Mesodermal cell (in vitro differentiated cells): Measurements from ENCODE around the gene YWHAQ.
"Not testable (repeated sequence)": the region's sequence is repeated elsewhere in the genome, so short reads cannot be mapped to it uniquely, and the experiment has no call there.

Source experiments
- H3K27ac ChIP-seq: 2 replicates; pipeline ENCODE4 v1.7.0; 2013; ENCODE audit warnings: mild to moderate bottlenecking, low read depth, low read length, moderate library complexity; ENCODE audit not compliant: severe bottlenecking
- H3K36me3 ChIP-seq: 2 replicates; pipeline ENCODE4 v1.7.1; 2013; ENCODE audit warnings: mild to moderate bottlenecking, low read length, moderate library complexity; ENCODE audit not compliant: control insufficient read depth, insufficient read depth
- H3K4me1 ChIP-seq: one replicate; pipeline ENCODE4 v1.7.1; 2013; ENCODE audit warnings: mild to moderate bottlenecking, low read length; ENCODE audit not compliant: insufficient read depth, control insufficient read depth, poor library complexity, severe bottlenecking
- H3K4me3 ChIP-seq: 2 replicates; pipeline ENCODE4 v1.7.0; 2013; ENCODE audit warnings: low read length, control low read depth, mild to moderate bottlenecking; ENCODE audit not compliant: insufficient read depth, poor library complexity, severe bottlenecking; ENCODE audit errors: extremely low read depth
- H3K9me3 ChIP-seq: 2 replicates; pipeline ENCODE4 v1.7.1; 2013; ENCODE audit warnings: mild to moderate bottlenecking, low read length, moderate library complexity; ENCODE audit not compliant: control insufficient read depth
- WGBS, 2 experiments: methylation state at CpG; one replicate each; pipeline ENCODE4 v1.1.5; 2013; ENCODE audit warnings: missing lambda C conversion rate in 2 of 2; ENCODE audit not compliant: insufficient coverage in 2 of 2; 5-methylcytosine and 5-hydroxymethylcytosine counted together

Gene YWHAQ

GRCh38 chr2:9594366-9595054 lies 36.3 kb downstream of the YWHAQ start:
- Histone ChIP-seq H3K4me1 (peaks cover 13% of the 10 kb centered on the region), H3K27ac (peak overlapping the region; percentile 69), H3K4me3 (no peak overlapping the region), H3K36me3 (peaks cover 59% of the 10 kb centered on the region), H3K9me3 (peaks cover 14% of the 10 kb centered on the region)
- WGBS, 2 experiments = 100% methylated on average over 1 of the region's 2 CpGs; no CpG with 5 or more reads in 1 of the 2 experiments

- Histone ChIP-seq H3K4me3 (no peak overlapping the region), H3K4me1 (peaks cover 13% of the 10 kb centered on the region), H3K36me3 (peaks cover 58% of the 10 kb centered on the region), H3K9me3 (peaks cover 9% of the 10 kb centered on the region), H3K27ac (no peak overlapping the region)
- WGBS, 2 experiments = 100% methylated on average over 1 of the region's 4 CpGs; no CpG with 5 or more reads in 1 of the 2 experiments
These were observed 36.9 kb downstream of the YWHAQ start for GRCh38 chr2:9593925-9594324.

GRCh38 chr2:9592699-9593098 lies 38.1 kb downstream of the YWHAQ start:
- Histone ChIP-seq H3K9me3 (no peaks in the 10 kb centered on the region), H3K4me3 (no peak overlapping the region), H3K27ac (no peak overlapping the region), H3K36me3 (peaks cover 58% of the 10 kb centered on the region), H3K4me1 (peaks cover 13% of the 10 kb centered on the region)
- WGBS, 2 experiments = no CpG with 5 or more reads among the region's 3 CpGs

DNA sequence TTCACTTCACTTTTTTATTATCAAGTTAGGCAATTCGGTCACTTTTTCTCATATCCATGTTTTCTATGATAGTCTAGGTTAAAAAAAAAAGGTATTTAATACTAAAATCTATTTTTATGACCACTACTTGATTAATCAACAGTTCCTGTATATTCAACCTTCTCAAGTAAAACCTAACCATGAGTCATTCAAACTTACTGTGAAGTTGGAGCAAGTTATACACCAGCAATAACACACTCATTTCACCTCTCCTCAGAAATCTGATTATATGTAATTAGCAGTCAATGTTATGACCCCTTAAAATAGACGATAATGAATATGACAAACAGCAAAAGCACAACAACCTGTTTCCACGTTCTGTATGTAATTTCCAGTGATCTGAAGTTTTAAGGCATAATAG lies 40.2 kb downstream of the YWHAQ start:
- peaks cover 7% of the 10 kb centered on the region for H3K4me1 ChIP-seq
- WGBS, 2 experiments = no CpG with 5 or more reads among the region's 3 CpGs
- peaks cover 66% of the 10 kb centered on the region for H3K36me3 ChIP-seq
- H3K4me3 ChIP-seq = no peak overlapping the region
- H3K9me3 ChIP-seq = no peaks in the 10 kb centered on the region
- H3K27ac ChIP-seq = no peak overlapping the region

DNA sequence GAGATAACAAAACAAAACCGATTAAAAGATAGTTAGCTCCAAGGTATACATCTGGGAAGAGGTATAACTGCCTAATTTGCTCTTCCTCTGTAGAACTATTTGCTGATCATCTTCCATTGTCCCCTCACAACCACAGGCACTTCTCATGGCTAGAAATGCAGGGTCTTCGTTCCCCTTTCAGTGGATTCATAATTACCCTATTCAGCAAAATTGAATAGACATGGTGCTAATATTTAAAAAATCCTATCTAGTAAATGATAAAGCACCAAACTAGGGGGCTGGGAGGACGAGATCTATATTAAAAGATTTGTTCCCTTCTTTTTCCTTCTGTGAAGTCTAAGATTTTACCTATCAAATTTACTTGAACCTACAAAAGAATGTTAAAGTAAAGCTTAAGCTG lies 44.3 kb downstream of the YWHAQ start:
- 100% methylated on average over 1 of the region's 3 CpGs; no CpG with 5 or more reads in 1 of the 2 experiments for WGBS, 2 experiments
- H3K36me3 ChIP-seq = peaks cover 82% of the 10 kb centered on the region
- no peak overlapping the region for H3K27ac ChIP-seq

DNA sequence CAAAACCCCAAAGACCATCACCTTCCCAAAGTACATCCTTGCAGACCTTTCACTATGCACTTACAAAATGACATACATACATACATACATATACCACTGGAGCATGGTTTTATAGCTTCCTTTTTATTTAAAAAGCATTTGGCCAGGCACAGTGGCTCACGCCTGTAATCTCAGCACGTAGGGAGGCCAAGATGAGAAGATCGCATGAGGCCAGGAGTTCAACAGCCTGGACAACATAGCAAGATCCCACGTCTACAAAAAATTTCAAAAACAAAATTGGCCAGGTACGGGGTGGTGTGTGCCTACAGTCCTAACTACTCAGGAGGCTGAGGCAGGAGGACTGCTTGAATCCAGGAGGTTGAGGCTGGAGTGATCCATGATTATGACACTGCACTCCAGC lies 45.3 kb downstream of the YWHAQ start:
- Histone ChIP-seq H3K9me3 (no peaks in the 10 kb centered on the region), H3K27ac (no peak overlapping the region), H3K36me3 (peaks cover 75% of the 10 kb centered on the region), H3K4me1 (no peaks in the 10 kb centered on the region), H3K4me3 (no peak overlapping the region)
- WGBS, 2 experiments = 91 to 97% methylated on average over 3 to 4 of the region's 5 CpGs

More for the DNA sequence above, 44.3 kb downstream of the YWHAQ start:
- no peaks in the 10 kb centered on the region for H3K9me3 ChIP-seq
- no peak overlapping the region for H3K4me3 ChIP-seq
- no peaks in the 10 kb centered on the region for H3K4me1 ChIP-seq

- H3K27ac ChIP-seq, H3K4me1 ChIP-seq, H3K9me3 ChIP-seq, H3K4me3 ChIP-seq: not testable (repeated sequence)
- H3K36me3 ChIP-seq = peaks cover 79% of the 10 kb centered on the region
These were observed 45.9 kb downstream of the YWHAQ start for GRCh38 chr2:9584902-9585301.

- Histone ChIP-seq H3K36me3 (peaks cover 59% of the 10 kb centered on the region), H3K27ac (no peak overlapping the region), H3K9me3 (no peaks in the 10 kb centered on the region), H3K4me3 (no peak overlapping the region), H3K4me1 (no peaks in the 10 kb centered on the region)
- 93 to 96% methylated on average over 3 to 5 of the region's 5 CpGs for WGBS, 2 experiments
These were observed 48.2 kb downstream of the YWHAQ start for GRCh38 chr2:9582624-9583023.

- 95 to 96% methylated on average over 7 to 9 of the region's 9 CpGs for WGBS, 2 experiments
- Histone ChIP-seq H3K9me3 (no peaks in the 10 kb centered on the region), H3K27ac (no peak overlapping the region), H3K4me3 (no peak overlapping the region), H3K36me3 (peaks cover 25% of the 10 kb centered on the region), H3K4me1 (no peaks in the 10 kb centered on the region)
These were observed 52.1 kb downstream of the YWHAQ start for GRCh38 chr2:9578467-9579235.

- Histone ChIP-seq H3K36me3 (no peaks in the 10 kb centered on the region), H3K27ac (no peak overlapping the region), H3K9me3 (no peaks in the 10 kb centered on the region), H3K4me3 (no peak overlapping the region), H3K4me1 (peaks cover 3% of the 10 kb centered on the region)
- 93% methylated on average over 2 of the region's 2 CpGs; no CpG with 5 or more reads in 1 of the 2 experiments for WGBS, 2 experiments
These were observed 56.5 kb downstream of the YWHAQ start for GRCh38 chr2:9574331-9574730.

DNA sequence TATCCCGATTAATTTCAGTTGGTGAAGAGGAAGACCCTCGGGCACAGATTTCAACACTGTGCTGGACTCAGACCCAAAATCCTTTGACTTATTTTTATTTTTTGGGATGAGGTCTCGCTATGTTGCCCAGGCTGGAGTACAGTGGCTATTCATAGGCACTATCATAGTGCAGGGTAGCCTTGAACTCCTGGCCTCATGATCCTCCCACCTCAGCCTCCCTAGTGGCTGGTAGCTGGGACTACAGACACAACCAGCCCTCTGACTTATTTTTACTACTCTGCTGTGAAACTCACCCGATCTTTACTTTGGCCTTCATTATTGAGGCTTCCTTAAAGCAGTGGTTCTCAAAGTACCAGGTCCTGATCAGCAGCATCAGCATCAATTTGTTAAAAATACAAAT lies 57.0 kb downstream of the YWHAQ start:
- no peaks in the 10 kb centered on the region for H3K36me3 ChIP-seq
- H3K4me3 ChIP-seq = no peak overlapping the region
- peaks cover 3% of the 10 kb centered on the region for H3K4me1 ChIP-seq
- WGBS, 2 experiments = 70 to 90% methylated on average over 1 to 3 of the region's 4 CpGs
- no peak overlapping the region for H3K27ac ChIP-seq
- no peaks in the 10 kb centered on the region for H3K9me3 ChIP-seq
